HG03432 (cell line): ENCODE results near the gene DDHD1.

Source experiments
- ATAC-seq: cut with Tn5 transposase; IDR thresholded peaks from one replicate; pipeline ENCODE4 v1.9.1; 2021; ENCODE audit warnings: mild to moderate bottlenecking, moderate library complexity; ENCODE audit not compliant: unreplicated experiment

The DDHD1 gene

GRCh38 chr14:53035336-53036210 lies 117.5 kb downstream of the DDHD1 start:
- no peak for ATAC-seq

GRCh38 chr14:53034688-53035230 lies 118.4 kb downstream of the DDHD1 start:
- ATAC-seq = no peak

GRCh38 chr14:53034036-53034435 lies 119.1 kb downstream of the DDHD1 start:
- ATAC-seq = no peak

GRCh38 chr14:53032838-53033390 lies 120.2 kb downstream of the DDHD1 start:
- ATAC-seq = no peak

- no peak for ATAC-seq
Measured at GRCh38 chr14:53032161-53032803, 120.8 kb downstream of the DDHD1 start.

- no peak for ATAC-seq
Measured at GRCh38 chr14:53027562-53027961, 125.6 kb downstream of the DDHD1 start.

- no peak for ATAC-seq
Measured at GRCh38 chr14:53027041-53027440, 126.1 kb downstream of the DDHD1 start.

GRCh38 chr14:53023325-53023724 lies 129.8 kb downstream of the DDHD1 start:
- ATAC-seq = no peak

GRCh38 chr14:53022593-53022992 lies 130.5 kb downstream of the DDHD1 start:
- ATAC-seq = no peak

GRCh38 chr14:53020193-53020932 lies 132.8 kb downstream of the DDHD1 start:
- no peak for ATAC-seq

- no peak for ATAC-seq
Measured at GRCh38 chr14:53019406-53019805, 133.7 kb downstream of the DDHD1 start.

- no peak for ATAC-seq
Measured at GRCh38 chr14:53017837-53018236, 135.3 kb downstream of the DDHD1 start.

- ATAC-seq = no peak
Measured at GRCh38 chr14:53016919-53017318, 136.2 kb downstream of the DDHD1 start.

GRCh38 chr14:53016491-53016890 lies 136.6 kb downstream of the DDHD1 start:
- no peak for ATAC-seq

GRCh38 chr14:53011053-53011462 lies 142.1 kb downstream of the DDHD1 start:
- no peak for ATAC-seq

- no peak for ATAC-seq
Measured at GRCh38 chr14:53010193-53011040, 142.7 kb downstream of the DDHD1 start.

- ATAC-seq = no peak
Measured at GRCh38 chr14:53006931-53007562, 146.1 kb downstream of the DDHD1 start.

- no peak for ATAC-seq
Measured at GRCh38 chr14:53004976-53005375, 148.1 kb downstream of the DDHD1 start.

- ATAC-seq = no peak
Measured at GRCh38 chr14:53003776-53004175, 149.3 kb downstream of the DDHD1 start.

- no peak for ATAC-seq
Measured at GRCh38 chr14:53002576-53002975, 150.5 kb downstream of the DDHD1 start.
